K562 (cell line): ENCODE results near the gene SLC13A1. TPM values are rescaled to one million over a fixed set of nuclear protein-coding genes. Genes with fewer than 3 reads are reported as not detected.

Source experiments
- ESRRB ChIP-seq: fragments of 250-450 bp; sonication (Bioruptor Pico); IDR thresholded peaks from 2 replicates; pipeline ENCODE4 v1.5.0; 2020; ENCODE audit warnings: mild to moderate bottlenecking, moderate library complexity, borderline replicate concordance
- KDM1A ChIP-seq, 2 experiments: fragments of 450-650 bp; IDR thresholded peaks; 2 replicates each; pipeline ENCODE4 v1.6.1; 2016; ENCODE audit warnings: mild to moderate bottlenecking in 2 of 2
- MEIS2 ChIP-seq: fragments of 450-650 bp; IDR thresholded peaks from 2 replicates; pipeline ENCODE4 v1.6.1; 2014; ENCODE audit warnings: mild to moderate bottlenecking; ENCODE audit not compliant: partially characterized antibody
- ZNF146 ChIP-seq: IDR thresholded peaks from one replicate; pipeline ENCODE4 v1.6.1; 2018; ENCODE audit warnings: missing compliant biosample characterization; ENCODE audit not compliant: unreplicated experiment
- ZNF217 ChIP-seq: sonication (generic); formaldehyde crosslinking; IDR thresholded peaks from 2 replicates; pipeline ENCODE4 v1.8.0; 2022; ENCODE audit warnings: mild to moderate bottlenecking, missing genetic modification reagents
- polyA plus RNA-seq, 8 experiments: library from polyadenylated mRNA; depleted of rRNA in 4 of 8; stranded (reverse) in 5 of 8; unstranded in 3 of 8; fragments of >200 nt; fragmentation: Nextera tagmentation in 2 of 8; fragmentation: Illumina TruSeq in 1 of 8; extraction: Ambion mirVana in 2 of 8; extraction: Trizol in 1 of 8; gene quantifications; 2 replicates each; pipeline versions ENCODE4 v1.2.1 to v1.2.3, GENCODE V29; 2011 to 2014; ENCODE audit warnings: inconsistent platforms in 1 of 8, missing spikeins in 1 of 8
- total RNA-seq, 7 experiments: library from RNA; depleted of rRNA in 6 of 7; stranded (reverse); fragments of >200 nt in 6 of 7; fragmentation: Illumina TruSeq in 2 of 7; extraction: Trizol in 2 of 7; gene quantifications; 2 replicates each; pipeline versions ENCODE4 v1.2.1 to v1.2.3, GENCODE V29; 2011 to 2021; ENCODE audit warnings: low replicate concordance in 1 of 7
- TF ChIP-seq, protein P1 (sequence below): fragments of 450-650 bp; IDR thresholded peaks from 2 replicates; pipeline ENCODE4 v1.6.1; 2016; ENCODE audit warnings: mild to moderate bottlenecking, moderate library complexity
- TF ChIP-seq, protein P2 (sequence below), 2 experiments: fragments of 450-650 bp; IDR thresholded peaks; 2 replicates each; pipeline ENCODE4 v1.6.1; 2016; ENCODE audit warnings: mild to moderate bottlenecking in 2 of 2, borderline replicate concordance in 1 of 2, low read depth in 1 of 2, moderate library complexity in 1 of 2

SLC13A1 gene
- total and polyA plus RNA-seq, 9 of the 15 experiments (the other 6 are each of a cell fraction or from before 2014, with no cell fraction given) = 0.04 TPM; not detected in 8

DNA sequence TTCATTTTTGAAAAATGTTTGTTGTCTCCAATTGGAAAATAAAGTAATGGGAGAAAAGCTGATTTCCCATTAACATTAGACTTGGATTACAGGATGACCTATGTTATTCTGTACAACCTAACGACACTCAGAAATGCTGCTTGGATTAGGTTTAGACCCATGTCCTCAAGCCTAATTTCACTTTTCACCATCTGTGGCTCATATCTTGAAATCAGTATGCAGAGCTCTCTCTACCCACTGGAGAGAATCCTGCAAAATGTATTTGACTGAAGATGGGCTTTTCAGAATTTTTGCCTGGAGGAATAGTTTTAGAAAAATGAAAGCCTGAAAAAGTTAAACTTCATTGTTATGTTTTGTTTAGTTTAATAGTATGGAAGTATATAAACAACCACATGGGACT lies 63.8 kb downstream of the SLC13A1 start (continued):
- TF ChIP-seq, protein P1, sequence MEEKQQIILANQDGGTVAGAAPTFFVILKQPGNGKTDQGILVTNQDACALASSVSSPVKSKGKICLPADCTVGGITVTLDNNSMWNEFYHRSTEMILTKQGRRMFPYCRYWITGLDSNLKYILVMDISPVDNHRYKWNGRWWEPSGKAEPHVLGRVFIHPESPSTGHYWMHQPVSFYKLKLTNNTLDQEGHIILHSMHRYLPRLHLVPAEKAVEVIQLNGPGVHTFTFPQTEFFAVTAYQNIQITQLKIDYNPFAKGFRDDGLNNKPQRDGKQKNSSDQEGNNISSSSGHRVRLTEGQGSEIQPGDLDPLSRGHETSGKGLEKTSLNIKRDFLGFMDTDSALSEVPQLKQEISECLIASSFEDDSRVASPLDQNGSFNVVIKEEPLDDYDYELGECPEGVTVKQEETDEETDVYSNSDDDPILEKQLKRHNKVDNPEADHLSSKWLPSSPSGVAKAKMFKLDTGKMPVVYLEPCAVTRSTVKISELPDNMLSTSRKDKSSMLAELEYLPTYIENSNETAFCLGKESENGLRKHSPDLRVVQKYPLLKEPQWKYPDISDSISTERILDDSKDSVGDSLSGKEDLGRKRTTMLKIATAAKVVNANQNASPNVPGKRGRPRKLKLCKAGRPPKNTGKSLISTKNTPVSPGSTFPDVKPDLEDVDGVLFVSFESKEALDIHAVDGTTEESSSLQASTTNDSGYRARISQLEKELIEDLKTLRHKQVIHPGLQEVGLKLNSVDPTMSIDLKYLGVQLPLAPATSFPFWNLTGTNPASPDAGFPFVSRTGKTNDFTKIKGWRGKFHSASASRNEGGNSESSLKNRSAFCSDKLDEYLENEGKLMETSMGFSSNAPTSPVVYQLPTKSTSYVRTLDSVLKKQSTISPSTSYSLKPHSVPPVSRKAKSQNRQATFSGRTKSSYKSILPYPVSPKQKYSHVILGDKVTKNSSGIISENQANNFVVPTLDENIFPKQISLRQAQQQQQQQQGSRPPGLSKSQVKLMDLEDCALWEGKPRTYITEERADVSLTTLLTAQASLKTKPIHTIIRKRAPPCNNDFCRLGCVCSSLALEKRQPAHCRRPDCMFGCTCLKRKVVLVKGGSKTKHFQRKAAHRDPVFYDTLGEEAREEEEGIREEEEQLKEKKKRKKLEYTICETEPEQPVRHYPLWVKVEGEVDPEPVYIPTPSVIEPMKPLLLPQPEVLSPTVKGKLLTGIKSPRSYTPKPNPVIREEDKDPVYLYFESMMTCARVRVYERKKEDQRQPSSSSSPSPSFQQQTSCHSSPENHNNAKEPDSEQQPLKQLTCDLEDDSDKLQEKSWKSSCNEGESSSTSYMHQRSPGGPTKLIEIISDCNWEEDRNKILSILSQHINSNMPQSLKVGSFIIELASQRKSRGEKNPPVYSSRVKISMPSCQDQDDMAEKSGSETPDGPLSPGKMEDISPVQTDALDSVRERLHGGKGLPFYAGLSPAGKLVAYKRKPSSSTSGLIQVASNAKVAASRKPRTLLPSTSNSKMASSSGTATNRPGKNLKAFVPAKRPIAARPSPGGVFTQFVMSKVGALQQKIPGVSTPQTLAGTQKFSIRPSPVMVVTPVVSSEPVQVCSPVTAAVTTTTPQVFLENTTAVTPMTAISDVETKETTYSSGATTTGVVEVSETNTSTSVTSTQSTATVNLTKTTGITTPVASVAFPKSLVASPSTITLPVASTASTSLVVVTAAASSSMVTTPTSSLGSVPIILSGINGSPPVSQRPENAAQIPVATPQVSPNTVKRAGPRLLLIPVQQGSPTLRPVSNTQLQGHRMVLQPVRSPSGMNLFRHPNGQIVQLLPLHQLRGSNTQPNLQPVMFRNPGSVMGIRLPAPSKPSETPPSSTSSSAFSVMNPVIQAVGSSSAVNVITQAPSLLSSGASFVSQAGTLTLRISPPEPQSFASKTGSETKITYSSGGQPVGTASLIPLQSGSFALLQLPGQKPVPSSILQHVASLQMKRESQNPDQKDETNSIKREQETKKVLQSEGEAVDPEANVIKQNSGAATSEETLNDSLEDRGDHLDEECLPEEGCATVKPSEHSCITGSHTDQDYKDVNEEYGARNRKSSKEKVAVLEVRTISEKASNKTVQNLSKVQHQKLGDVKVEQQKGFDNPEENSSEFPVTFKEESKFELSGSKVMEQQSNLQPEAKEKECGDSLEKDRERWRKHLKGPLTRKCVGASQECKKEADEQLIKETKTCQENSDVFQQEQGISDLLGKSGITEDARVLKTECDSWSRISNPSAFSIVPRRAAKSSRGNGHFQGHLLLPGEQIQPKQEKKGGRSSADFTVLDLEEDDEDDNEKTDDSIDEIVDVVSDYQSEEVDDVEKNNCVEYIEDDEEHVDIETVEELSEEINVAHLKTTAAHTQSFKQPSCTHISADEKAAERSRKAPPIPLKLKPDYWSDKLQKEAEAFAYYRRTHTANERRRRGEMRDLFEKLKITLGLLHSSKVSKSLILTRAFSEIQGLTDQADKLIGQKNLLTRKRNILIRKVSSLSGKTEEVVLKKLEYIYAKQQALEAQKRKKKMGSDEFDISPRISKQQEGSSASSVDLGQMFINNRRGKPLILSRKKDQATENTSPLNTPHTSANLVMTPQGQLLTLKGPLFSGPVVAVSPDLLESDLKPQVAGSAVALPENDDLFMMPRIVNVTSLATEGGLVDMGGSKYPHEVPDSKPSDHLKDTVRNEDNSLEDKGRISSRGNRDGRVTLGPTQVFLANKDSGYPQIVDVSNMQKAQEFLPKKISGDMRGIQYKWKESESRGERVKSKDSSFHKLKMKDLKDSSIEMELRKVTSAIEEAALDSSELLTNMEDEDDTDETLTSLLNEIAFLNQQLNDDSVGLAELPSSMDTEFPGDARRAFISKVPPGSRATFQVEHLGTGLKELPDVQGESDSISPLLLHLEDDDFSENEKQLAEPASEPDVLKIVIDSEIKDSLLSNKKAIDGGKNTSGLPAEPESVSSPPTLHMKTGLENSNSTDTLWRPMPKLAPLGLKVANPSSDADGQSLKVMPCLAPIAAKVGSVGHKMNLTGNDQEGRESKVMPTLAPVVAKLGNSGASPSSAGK = no peak
- no peak for TF ChIP-seq KDM1A (IDR thresholded peaks at IDR 0.05)
- TF ChIP-seq ZNF217 = no peak
- TF ChIP-seq ESRRB (CRISPR knock-in tag) = no peak
- TF ChIP-seq, protein P2, sequence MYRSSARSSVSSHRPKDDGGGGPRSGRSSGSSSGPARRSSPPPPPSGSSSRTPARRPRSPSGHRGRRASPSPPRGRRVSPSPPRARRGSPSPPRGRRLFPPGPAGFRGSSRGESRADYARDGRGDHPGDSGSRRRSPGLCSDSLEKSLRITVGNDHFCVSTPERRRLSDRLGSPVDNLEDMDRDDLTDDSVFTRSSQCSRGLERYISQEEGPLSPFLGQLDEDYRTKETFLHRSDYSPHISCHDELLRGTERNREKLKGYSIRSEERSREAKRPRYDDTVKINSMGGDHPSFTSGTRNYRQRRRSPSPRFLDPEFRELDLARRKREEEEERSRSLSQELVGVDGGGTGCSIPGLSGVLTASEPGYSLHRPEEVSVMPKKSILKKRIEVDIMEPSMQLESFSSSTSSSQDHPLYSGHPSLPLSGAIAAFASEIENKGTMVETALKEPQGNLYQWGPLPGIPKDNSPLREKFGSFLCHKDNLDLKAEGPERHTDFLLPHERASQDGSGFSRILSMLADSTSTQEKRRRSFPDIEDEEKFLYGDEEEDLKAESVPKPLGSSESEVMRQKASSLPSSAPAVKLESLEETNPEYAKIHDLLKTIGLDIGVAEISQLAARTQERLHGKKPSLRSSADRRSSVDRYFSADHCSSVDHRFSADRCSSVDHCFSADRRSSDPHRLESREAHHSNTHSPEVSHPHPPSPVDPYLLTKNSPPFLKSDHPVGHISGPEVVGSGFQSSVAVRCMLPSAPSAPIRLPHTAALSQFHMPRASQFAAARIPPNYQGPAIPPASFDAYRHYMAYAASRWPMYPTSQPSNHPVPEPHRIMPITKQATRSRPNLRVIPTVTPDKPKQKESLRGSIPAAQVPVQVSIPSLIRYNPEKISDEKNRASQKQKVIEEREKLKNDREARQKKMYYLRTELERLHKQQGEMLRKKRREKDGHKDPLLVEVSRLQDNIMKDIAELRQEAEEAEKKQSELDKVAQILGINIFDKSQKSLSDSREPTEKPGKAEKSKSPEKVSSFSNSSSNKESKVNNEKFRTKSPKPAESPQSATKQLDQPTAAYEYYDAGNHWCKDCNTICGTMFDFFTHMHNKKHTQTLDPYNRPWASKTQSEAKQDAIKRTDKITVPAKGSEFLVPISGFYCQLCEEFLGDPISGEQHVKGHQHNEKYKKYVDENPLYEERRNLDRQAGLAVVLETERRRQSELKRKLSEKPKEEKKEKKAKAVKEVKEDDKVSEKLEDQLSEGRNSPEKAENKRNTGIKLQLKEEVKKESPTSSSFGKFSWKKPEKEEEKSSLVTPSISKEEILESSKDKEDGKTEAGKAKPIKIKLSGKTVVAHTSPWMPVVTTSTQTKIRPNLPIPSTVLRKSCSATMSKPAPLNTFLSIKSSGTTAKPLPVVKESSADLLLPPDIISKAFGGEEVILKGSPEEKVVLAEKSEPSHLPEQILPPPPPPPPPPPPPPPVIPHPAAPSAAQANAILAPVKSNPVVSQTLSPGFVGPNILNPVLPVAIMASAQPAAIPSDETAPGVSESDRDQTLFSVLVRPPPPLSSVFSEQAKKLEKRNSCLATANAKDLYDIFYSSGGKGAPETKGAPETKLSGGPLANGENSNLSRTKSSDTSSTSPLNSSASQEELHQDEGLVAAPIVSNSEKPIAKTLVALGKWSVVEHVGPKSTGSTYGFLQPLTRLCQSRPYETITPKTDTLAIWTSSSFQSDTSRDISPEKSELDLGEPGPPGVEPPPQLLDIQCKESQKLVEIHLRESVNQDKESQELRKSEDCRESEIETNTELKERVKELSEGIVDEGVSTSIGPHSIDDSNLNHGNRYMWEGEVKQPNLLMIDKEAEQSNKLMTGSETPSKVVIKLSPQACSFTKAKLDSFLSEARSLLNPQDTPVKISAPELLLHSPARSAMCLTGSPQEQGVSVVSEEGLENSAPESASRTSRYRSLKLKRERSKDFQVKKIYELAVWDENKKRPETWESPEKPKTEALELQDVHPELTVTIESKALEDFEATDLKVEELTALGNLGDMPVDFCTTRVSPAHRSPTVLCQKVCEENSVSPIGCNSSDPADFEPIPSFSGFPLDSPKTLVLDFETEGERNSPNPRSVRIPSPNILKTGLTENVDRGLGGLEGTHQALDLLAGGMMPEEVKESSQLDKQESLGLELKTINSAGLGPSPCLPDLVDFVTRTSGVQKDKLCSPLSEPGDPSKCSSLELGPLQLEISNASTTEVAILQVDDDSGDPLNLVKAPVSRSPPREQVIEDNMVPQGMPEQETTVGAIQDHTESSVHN (IDR thresholded peaks at IDR 0.05; ENCODE audit: borderline replicate concordance in 1 of 2, low read depth in 1 of 2) = no peak
- TF ChIP-seq ZNF146 (CRISPR knock-in tag) = no peak
- no peak for TF ChIP-seq MEIS2
